T-helper 2 cell (primary cell): ENCODE data around the gene MARK3.
"Not testable (repeated sequence)": the region's sequence is repeated elsewhere in the genome, so short reads cannot be mapped to it uniquely, and the experiment has no call there.

Experiments
- DNase-seq, 5 experiments: peaks; one replicate each; pipeline versions ENCODE4 v3.0.0 to v3.0.0-alpha.2; 2012 to 2022

Gene MARK3

DNA sequence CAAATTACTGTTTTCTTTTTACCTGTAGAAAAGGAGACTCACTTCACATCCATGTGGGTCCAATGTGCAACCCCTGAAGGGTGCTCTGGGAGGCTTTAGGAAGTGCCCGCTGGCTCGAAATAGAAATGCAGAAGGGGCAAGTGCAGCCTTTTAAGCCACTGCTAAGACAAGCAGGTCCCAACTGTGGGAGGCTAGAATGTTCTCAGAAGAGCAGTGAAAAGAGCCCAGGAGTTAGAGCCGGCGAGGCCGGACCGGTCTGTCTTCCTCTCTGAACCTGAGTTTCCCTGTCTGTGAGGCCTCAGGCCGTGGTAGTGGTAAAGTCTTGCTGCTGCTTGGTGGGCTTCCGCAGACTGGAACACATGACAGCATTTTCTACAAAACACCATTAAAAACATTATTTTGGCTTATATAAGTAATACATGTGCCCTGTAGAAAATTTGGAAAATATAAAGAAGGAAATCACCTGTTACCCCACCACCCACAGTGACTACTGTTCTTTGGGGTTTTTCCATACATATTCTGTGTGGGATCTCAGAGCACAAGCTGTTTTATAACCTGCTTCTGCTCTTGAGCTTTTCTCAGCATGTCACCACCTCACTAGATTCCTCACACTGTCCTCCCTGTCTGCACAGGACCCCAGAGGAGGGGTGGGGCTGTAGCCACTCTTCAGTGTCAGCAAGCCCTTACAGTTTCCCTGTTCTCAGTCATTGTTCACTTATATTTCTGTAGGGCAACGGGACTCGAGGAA lies 131.4 kb downstream of the MARK3 start:
- DNase-seq = no peak

- DNase-seq = no peak
Measured at GRCh38 chr14:103517174-103517566, 132.0 kb downstream of the MARK3 start.

GRCh38 chr14:103517721-103518421 lies 132.7 kb downstream of the MARK3 start:
- no peak for DNase-seq

DNA sequence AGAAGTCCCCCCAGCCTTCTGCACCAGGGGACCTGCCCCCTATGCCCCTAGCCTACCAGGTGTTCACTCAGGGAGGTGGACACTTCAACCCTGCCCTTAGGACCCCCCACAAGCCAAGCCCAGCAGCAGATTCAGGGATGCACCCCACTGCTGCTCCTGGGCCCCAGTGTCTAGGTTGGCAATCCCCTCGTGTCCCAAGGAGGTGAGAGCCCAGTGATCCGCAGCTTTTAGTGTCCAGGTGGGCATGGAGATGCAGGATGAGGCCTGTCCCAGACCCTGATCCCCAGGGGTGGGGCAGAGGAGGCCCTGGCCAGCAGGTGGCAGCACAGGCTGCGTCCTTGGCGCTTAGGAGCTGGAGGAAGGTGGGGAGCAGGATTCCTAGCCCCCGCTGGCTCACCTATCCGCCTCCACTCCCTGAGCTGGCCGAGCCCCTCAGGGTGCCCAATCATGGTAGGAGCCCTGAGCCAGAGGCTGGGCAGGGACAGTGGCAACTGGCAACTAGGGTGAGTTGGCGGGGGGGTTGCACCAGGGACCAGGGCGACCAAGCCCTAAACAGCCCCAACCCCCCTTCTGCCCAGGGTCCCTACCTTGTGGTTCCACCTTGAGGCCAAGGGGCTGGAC lies 133.3 kb downstream of the MARK3 start:
- peak; percentile 29 to 58 (median 41) for DNase-seq

- no peak for DNase-seq
Measured at GRCh38 chr14:103519043-103519836, 134.0 kb downstream of the MARK3 start.

DNA sequence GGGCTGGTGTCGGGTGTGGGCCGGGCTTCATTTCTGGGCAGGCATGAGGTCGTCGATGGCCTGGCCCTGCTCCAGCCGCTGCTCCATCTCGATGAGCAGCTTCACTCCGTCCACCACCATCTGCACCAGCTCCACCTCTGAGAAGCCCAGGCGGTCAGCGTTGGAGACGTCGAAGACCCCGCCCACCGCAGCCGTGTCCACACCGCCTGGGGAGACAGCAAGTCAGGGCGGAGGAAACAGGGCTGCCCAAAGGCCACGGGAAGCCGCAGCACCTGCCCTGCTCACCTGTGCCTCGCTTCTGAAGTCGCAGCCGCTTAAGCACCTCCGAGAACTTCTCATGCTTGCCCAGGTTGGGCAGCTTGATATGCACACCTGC lies 134.6 kb downstream of the MARK3 start:
- no peak for DNase-seq

GRCh38 chr14:103520269-103520656 lies 135.0 kb downstream of the MARK3 start:
- no peak for DNase-seq

- peak; percentile 35 to 68 (median 58) for DNase-seq
Measured at GRCh38 chr14:103520657-103521437, 135.6 kb downstream of the MARK3 start.

- peak in 1 of 5 experiments; percentile 39 for DNase-seq
Measured at GRCh38 chr14:103521438-103521950, 136.3 kb downstream of the MARK3 start.

GRCh38 chr14:103521951-103522563 lies 136.8 kb downstream of the MARK3 start:
- peak in 1 of 5 experiments; percentile 30 for DNase-seq

DNA sequence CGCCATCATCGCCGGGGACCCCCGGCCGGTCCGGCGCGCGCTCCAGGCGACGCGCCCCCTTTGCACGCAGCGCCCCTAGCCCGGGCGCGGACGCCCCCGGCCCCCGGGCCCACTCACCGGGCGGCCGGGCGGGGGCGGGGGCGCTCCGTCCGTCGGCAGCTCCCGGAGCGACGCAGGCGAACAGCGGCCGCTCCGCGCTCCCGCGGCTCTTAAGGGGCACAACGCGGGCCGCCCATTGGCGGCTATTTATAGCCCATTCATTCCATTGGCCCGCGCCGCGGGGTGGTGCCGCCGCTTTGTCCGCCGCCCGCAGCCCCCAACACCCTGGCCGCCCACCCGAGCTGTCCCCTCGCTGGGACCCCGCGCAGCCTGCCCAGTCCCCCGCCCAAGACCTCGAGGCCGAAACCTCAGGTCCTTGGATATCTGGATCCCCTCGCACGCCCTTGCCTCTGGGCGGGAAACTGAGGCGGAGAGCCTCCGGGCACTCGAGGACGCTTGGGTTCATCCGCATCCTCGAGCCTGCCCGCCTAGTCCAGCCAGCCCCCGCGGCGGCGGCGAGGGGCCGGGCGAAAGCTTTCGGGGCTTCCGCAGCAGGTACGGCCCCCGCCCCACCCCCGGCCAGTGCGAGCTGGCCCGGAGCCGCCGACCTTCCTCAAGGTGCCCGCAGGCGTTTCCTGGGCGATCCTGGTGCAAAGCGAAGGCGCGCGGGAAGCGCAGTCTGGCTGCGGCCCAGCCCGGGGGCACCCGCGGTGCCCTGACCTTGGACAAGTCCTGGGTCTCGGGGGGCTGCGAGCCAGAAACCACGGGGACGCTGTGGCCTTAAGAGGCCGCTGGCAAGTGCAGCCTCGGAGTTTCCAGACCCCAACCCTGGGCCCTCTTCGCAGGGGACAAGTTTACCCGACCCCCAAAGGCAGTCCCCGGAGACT lies 137.7 kb downstream of the MARK3 start, which contains the start of gene CKB:
TSS of gene CKB (minus strand) at position 182 of the 926 bp plus-strand sequence. CDS start 337 bp downstream, outside the sequence.
- DNase-seq = peak in 1 of 5 experiments; percentile 44

GRCh38 chr14:103523575-103523954 lies 138.3 kb downstream of the MARK3 start:
- no peak for DNase-seq

GRCh38 chr14:103524002-103524935 lies 139.1 kb downstream of the MARK3 start:
- DNase-seq = no peak

GRCh38 chr14:103525430-103526246 lies 140.4 kb downstream of the MARK3 start:
- not testable (repeated sequence) for DNase-seq

DNA sequence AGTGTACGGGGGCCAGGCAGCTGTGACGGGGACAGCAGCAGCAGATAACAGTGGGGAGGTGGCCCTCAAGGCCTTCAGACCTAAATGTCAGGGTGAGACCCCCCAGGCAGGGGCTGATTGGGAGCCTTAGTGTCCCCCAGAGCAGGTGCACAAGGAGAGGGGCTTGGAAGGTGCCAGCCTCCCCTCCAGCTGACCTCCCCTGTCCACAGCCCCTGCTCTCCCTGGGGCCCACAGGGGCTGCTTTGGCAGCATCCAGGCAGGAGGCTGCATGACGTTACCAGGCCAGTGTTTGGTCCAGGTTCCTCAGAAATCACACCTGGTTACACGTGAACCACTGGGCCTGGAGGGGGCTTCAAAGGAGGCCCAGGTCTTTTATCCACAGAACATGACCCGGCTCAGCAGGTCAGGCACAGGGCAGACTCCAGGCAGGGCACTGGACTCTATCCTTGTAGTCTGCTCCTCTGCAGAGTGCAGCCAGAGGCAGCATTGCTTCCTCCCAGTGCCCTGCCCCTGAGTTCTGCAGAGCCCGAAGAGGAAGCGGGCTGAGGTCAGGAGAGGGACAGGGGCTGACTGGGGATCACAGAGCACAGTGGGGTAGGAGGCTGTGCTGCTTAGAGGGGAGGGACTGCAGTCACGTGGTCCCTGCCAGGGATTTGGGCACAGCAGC lies 141.2 kb downstream of the MARK3 start:
- DNase-seq = peak in 1 of 5 experiments; percentile 27

DNA sequence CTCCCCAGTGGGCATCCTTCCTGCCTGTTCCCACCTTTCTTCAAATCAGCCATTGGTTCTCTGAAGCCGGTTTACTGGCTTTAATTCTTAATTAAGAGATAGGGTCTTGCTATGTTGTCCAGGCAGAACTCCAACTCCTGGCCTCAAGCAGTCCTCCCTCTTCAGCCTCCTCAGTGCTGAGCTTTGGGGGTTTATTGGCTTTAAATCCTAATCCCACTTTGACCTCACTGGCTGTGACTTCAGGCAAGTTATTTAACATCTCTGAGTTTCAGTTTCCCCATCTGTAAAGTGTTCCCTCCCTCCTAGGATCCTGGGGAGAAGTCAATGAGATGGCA lies 141.7 kb downstream of the MARK3 start:
- DNase-seq = no peak

- DNase-seq = no peak
Measured at GRCh38 chr14:103527408-103528145, 142.4 kb downstream of the MARK3 start.
